Activated CD8-positive, alpha-beta memory T cell treated with anti-CD3 and anti-CD28 coated beads for 24 hours (primary cell): ENCODE data around the gene KLF13.

Experiments
- DNase-seq: peaks from one replicate; pipeline ENCODE4 v3.0.0-alpha.2; 2020

KLF13 gene

DNA sequence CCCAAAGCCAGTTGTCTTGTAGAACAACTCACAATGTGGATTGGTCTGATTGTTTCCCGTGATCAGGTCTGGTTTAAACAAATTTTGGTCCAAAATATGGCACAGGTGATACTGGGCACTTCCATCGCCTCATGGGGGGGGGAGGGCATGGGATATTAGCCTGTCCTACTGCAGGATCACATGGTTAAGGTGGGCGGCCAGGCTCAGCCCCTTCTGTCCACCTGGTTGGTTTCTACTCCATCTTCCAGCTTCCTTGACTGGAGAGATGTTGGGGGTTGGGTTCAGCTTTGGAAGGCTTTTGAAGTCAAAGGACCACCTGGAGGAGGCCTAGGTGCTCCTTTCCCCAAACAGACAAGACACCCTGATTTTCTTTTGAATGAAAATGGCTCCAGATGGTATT, 7.2 kb downstream of the KLF13 start:
- no peak for DNase-seq

DNA sequence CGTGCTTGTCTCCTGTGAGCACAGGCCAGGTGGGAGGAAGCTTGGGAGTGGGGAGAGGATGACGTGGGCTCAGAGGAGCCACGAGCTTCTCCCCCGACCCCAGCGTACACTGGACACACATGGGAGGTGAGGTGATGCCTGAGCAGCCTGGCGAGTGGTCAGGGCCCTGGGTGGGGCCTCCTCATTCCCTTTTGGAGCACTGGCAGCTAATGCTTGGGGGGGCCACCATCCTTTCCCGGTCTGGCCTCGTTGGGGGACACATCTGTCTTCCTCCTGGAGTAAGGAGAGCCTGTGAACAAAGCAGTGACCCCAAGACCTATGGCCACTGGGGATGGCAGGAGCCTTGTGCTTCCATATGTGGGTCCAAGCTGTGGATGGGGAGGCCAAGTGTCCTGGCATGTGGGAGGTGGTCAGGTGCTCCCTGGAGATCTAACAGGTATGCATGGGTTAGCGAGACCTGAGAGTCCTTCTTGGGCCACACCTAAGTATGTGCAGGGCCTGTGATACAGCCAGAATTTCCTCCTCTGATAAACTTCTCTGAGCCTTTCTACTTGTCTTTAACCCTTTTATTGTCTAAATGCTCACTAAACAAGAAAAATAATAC, 9.5 kb downstream of the KLF13 start:
- no peak for DNase-seq

DNA sequence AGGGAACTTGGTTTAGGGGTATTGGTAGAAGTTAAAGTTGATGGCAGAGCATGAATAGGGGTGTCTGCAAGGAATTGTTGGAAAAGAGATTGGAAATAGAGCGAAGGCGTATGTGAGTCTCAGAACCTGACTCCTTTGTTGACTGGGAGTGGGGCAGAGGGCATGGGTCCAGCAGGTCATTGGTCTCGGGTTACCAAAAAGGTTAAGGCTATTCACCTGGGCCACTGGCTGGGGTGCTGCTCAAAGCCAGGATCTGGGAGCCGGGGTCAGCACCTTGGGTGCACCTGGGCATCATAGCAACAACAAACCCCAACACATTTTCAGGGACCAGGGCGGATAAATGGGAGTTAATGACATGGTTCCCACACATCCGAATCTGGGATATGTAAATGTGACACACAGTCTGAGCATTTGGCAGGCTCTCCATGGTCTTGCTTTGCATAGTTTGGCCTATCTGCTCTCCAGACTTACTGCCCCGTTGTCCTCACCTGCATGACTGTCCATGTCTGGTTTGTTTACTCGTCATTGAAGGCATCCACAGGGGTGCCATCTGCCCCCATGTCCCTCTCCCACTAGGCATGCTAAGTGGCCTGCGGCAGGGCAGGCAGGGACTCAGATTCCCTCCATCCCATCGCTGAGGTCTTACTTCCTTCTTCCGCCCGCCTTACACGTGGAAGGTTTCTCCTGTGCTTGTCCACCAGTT, 10.1 kb downstream of the KLF13 start:
- DNase-seq = no peak

DNA sequence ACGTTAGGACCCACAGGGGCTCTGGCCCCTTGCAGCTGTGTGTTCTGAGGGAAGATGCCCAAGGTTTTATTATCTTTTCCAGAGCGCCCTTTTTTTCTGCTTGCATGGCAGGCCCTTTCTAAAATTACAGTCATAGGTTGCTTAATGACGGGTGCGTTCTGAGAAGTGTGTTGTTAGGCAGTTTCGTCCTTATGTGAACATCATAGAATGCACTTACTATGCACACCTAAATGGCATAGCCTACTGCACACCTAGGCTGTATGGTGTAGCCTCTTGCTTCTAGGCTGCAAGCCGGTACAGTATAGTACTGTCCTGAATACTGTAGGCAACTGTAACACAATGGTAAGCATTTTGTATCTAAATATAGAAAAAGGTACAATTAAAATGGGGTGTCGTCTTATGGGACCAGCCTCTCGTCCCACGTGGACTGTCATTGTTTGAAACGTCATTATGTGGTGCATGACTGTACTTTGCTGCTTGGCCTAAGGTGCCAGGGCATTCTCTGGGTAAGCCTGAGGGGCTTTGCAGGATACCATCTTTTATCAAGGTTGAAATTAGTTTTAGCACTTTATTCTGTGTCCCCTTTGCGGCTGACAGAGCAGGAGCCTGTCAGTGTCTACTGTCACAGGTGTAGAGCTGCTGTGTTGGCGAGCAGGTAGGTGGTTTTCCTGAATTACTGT, 10.9 kb downstream of the KLF13 start:
- no peak for DNase-seq

DNA sequence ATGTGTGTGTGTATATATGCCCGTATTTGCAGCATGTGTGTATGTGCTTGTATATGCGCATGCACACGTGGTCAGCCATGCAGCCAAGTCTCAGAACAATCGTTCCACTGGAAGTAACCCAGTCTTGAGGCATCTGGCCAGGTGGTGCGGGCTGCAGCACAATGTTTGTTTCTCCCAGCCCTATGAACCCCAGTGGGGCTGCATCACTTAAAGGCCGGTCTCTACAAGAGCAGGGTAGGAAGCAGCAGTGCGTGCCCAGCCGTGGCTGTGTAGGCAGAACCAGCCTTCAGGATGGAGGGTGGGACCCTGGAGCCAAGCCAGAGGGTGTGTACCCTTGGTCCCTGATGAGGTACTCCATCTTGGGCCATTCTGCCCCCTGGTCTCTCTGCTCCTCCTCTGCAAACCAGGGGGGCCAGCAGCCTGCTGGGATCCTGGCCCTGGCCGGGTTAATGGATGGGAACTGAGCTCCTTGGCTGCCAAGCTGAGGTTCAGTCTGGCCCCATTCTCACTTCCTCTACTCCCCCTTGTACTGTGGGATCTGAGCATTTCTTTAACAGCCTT, 11.8 kb downstream of the KLF13 start:
- DNase-seq = no peak

DNA sequence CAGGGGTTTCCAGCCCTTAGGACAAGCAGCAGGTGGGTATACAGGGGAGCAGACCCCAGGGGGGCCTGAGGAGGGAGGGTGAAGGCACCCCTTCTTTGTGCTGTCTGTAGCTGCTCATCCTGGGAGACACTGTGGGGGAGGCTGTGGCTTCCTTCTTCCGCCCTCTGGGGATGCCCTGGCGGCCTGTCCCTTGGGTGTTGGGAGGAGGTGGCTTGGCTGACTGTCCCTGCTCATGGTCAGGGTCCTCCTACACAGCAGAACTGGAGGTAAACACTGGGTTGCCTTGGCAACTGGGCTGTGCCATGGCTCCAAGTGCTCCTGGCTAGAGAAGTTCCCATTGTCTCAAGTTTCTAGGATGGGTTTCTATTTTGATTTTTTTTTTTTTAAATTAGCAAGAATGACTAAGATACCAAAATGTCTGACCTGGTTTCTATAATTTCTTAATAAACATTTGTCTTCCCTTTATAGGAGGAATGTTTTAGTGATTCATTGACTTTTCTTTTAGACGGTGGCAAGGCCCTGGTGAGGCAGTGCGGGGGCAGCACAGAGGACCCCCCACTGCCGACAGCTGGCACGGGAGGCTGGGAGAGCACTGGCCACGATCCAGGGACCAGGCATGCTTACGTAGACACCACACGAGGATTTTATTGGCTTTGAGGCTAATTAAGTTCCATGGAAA, 12.4 kb downstream of the KLF13 start:
- no peak for DNase-seq

DNA sequence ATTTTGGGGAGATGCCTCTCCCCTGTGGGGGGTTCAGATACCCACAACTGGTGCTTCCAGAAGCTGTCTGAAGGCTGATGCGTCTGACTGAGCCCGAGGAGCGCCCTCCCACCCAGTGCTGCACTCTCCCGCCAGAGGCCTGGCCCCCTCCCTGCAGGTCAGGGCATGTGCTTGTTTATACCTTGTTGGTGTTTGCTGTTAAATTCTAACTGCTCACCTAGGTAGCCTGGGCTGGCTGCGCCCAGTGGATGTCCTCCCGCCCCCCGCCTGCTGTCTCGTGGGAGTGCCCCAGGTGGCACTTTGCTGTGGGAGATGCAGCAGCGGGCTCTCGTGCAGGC, 12.9 kb downstream of the KLF13 start:
- DNase-seq = no peak

DNA sequence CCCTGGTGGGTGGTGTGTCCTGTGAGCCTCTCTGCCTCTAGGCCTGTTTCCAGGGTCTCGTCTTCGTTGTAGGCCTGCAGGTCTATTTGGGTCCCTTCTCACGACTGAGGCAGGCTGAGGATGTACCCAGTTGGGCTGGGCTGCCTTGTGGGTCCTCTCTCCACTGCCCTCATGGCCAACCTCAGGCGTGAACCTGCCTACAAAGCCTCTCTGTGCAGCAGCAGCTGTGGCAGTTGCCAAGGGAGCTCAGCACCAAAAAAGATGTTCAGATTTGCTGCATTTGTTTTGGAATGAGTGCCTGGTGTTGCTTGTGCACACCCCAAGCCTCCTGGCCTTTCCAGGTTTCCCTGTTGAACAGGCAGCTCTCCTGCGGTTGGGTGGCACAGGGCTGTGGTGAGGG, 13.4 kb downstream of the KLF13 start:
- no peak for DNase-seq

DNA sequence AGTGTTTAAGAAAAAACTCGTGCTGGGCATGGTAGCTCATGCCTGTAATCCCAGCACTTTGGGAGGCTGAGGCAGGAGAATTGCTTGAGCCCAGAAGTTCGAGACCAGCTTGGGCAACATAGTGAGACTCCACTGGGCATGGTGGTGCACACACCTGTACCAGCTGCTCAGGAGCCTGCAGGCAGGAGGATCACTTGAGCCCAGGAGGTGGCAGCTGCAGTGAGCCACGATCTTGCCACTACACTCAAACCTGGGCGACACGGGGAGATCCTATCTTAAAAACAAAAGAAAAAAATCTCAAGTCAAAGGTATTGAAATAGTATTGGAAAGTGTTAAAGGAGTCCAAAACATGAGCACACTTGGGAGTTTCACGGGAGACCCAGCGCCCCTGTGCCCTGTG, 14.0 kb downstream of the KLF13 start:
- DNase-seq = no peak

DNA sequence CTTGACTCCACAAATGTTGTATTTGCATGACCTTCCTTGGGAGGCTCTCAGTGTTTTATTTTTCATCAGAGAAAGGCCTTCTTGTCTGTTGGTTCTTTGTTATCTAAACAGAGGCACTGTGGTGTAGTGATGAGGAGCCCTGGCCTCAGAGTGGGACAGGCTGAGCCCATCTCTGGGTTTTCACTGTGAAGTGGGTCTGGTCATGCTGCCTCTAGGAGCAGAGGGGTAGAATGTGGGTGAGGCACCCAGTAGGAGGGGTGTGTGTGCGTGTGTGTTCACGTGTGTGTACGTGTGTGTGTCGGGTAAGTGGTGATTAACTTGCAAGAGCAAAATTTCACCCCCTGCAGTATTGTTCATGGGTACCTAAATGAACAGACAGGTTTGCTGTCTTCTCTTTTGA, 14.4 kb downstream of the KLF13 start:
- no peak for DNase-seq

DNA sequence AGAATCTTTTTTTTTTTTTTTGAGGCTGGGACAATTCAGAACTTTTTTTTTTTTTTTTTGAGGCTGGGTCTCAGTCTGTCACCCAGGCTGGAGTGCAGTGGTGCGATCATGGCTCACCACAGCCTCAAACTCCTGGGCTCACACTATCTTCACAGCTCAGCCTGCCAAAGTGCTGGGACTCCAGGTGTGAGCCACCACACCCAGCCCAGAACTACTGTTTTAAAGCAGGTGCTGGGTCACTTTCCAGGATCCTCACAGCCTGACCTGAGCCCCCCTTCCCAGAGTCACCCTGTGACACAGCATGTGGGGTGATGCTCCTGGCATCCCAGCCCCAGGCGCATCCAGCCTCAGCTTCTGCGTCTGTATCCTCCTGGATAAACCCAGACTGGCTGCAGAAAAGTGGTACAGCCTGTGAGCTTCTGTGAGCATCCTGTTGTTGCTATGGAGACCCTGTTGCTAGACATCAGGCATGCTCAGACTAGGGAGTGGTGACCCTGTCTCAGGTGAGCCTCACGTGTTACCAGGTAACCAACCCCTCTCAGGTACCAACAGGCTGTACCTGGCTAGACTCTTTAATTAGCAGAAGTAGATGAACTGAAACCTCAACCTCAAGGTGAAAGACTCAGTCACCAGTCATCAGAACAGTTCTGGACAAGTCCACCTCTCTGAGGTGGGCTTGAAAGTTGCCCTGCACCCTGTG, 15.0 kb downstream of the KLF13 start:
- DNase-seq = no peak

DNA sequence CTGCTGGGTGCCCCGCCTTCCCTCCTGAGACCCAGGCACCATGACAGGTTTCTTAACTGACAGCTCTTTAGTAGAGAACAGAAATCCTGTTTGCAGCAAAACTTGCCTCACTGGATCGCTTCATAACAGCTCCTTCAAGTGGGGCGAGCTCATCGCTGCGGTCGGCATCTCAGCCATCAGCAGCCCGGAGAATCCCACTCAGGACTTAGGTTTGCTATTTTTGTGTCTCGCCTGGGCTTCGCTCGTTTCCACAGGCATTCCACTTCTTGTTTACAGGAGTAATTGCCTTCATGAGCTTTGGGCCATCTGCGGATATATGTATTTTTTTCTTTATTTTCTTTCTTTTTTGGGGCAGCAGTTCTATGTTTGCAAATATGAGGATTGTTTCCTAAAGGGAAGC, 15.7 kb downstream of the KLF13 start:
- no peak for DNase-seq

DNA sequence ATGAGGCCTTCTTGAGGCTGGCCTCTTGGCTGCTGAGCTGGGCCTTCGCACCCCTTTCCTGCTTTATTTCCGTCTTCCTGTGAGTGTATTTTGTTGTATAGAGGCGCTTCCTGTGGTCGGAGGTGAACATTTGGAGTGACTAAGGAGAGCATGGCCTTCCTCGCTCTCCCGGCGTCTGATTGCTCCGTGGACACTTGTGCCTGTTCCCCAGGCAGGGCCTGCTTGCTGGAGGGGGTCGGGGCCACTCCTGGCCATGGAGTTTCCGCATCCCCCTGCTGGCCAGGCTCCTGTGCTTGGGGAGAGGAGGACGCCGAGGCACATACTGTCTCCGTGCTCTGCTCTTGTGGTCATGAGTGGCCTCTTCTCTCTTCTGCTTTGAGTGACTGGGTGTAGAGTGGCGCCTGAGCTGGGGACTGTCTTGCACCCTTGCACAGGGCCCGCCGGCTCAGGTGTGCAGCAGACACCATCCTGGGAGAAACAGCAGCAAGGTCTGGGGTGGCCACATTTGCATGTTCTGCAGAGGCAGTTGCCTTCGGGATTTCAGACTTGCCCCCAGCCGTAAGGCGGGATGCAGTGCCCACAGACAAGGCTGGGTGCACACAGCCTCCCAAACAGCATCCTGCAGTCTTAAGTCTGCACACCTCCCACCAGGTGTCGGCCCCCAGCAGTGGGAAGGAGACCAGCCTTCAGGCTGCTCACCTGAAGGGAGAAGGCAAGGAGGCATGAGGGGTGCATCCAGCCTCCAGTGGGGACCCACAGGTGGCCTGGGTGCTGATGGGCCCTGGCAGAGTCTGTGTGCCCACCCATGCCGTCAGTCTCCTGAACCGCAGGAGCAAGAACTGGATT, 16.4 kb downstream of the KLF13 start:
- DNase-seq = peak; percentile 75

DNA sequence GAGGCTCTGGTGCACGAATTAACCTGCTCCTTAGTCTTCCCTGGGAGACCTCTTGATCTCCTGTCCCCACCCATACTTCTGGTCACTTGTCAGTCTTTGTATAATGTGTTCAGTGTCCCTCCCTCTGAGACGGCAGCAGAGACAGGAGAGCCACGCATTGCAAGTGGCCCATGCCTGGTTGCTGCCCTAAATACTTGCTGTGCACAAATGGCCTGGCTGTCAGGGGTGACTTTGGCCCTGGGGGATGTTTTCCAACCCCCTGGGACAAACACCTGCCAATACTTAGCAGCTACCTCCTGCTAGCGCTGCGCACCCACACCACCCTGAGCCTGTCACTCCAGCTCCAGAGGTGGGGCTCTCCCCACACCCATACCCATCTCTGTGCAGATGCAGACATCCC, 17.2 kb downstream of the KLF13 start:
- no peak for DNase-seq

DNA sequence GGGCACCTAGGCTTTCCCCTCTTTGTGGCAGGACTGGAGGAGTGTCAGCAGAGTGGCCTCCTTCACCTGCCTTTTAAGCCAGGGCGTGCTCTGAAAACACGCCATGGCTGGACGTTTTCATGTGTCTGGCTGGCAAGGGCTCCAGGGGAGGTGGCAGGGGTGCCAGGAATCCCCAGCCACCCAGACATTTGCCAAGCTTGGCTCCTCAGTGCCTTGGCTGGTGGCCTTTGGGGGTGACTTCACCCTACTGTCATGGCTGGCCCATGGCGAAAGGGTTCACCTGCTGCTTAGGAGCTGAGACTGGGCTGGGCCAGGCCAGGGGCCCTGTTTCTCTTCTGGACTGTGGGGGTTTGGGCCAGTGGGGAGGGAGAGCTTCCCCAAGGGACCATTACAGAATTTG, 17.6 kb downstream of the KLF13 start:
- DNase-seq = no peak

DNA sequence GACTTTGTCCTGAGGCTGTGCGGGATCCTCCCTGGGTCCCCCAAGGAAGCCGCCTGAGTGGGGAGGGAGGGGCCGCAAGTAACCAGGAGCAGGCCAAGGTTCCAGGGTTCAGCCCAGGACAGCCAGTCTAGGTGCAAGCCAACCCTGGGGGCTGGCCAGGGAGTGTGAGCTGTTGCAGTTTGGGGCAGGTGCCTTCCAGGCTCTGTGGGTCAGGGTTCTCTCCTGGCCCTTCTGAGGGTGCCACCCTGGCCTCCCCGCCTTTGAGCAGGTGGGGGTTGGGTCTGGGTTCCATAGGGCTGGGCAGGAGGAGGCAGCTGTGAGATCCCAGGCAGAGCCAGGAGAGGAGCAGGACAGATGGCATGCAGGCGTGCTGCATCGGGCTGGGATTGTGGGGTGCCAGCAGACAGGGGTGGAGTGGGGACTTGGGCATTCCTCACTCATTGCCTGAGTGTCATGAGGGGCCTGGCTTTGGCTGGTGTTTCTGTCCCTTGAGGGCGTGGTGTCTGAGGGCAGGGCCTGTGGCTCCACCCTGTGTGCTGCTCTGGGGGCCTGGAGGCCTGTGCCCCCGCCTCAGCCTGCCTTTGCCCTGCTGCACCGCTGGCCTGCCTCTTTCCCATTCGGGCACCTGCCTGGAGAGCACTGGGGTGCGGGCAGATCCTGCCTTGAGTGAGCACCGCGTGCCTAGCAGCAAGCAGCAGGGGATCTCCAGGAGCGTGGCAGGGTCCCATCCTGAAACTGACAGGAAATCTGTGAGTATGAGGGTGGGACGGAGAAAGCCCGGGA, 18.4 kb downstream of the KLF13 start:
- DNase-seq = peak; percentile 84

DNA sequence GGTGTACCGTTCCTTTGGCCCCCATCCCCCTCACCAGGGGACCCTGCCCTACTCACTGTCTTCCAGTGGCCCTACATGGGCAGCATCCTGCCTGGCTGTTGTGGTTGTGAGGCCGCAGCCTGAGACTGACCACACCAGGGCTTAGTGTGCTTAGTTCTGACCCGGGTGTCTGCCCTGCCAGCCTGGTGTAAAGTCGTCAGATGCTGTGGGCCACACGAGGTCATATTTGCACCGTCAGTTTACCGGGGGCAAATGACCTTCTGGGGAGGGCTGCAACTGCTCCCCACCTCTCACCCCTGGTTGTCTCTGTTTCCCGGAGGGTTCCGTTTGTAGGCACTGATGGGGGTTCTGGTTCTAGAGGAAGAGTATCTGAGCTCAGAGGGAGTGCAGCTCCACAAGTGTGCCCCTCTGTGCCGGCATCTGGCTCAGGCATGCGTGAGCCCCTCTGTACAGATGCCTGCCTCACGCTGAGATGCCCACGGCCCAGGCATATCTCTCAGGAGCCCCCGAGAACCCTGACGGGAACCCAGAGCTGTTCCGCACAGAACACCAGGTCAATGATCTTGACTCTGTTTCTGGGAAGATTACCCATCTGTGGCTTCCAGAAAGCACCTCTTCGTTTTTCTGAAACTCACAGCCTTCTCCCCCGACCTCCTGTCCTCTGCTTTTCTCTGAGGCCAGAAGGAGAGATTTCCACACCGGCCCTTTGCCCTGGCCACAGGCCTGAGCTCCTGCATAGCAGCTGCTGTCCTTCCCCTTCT, 19.2 kb downstream of the KLF13 start:
- peak; percentile 87 for DNase-seq

DNA sequence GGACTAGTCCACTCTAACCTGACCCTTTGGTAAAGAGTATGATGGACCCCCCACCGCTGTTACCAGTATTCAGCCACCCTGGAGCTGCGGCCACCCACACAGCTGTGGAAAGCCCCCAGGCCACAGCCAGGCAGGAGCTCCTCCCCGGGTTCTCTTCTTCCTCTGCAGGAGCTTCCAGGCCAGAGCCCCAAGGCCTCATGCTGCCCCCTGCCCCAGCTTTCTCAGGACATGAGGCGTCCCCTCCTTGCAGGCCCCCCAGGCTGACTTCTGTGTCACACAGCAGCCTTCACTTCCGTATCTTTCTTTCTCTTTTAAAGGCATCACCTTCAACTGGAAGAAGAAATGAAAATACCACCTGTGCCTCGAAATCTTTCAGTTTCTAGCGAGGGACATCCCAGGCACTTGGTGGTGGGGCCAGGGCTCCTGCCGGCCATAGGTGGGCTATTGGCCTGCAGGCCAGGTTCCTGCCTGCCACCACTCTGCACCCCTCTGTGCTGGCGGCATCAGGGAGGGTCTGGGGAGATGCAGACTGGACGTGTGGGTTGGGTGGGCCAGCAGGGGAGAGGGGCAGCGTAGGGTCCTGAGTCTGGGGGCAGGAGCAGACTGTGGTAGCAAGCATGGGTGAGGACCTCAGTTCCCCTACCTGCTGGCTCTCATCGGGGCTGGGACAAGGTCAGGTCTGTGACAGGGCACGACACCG, 19.9 kb downstream of the KLF13 start:
- DNase-seq = no peak

DNA sequence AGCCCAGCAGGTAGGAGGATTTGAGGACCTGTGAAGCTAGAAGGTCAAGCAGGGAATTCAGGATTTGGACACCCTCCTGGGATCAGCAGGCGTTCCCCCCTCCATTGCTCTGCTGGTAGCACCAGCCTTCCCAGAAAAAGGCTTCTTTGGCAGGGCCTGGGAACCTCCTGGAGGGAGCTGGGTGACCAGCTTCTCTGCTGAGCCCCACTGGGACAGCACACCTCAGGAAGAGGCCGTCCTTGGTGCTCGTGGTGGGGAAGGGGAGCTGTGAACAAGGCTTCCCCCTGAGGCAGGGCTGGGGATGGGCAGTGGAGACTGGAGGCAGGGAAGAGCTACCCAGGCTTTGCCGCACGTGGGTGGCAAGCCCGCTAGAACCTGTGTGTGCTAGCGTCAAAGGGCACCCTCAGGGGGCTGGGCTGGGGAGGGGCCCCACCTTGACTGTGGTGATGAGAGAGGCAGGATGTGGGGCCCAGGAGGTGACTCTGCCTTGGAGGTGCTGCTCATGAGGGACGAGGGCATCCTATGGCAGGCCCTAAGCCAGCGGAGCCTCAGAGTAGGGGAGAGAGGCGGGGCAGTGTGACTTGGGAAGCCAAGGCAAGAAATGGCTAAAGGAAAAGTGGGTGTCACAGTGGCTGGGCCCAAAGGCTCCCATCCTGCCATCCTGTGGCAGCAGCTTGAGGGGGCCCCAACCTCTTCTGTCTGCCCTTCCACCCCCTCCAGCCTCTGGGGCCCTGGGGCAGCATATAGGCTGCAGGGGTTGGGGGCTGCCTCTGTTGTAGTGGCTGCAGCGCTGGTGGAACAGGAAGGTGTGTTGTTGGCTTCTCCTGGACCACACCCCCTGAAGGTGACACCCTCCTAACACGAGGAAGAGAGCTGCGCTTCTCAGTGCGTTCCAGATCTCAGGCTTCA, 20.7 kb downstream of the KLF13 start:
- peak; percentile 90 for DNase-seq
